Central memory CD8-positive, alpha-beta T cell (primary cell): ENCODE measurements around the gene COL26A1.
"Not testable (repeated sequence)": the region's sequence is repeated elsewhere in the genome, so short reads cannot be mapped to it uniquely, and the experiment has no call there.

Experiments
- ATAC-seq: fragments of 150-1000 bp; cut with Tn5 transposase; replicated peaks from 2 replicates; pipeline ENCODE4 v1.10.0; 2022; ENCODE audit warnings: mild to moderate bottlenecking, moderate FRiP score, moderate number of reproducible peaks; ENCODE audit not compliant: poor library complexity, severe bottlenecking; ENCODE audit errors: extremely low read depth
- DNase-seq, 2 donors: peaks; one replicate each; pipeline ENCODE4 v3.0.0; 2021; ENCODE audit warnings: low spot score in 2 of 2
- H3K27ac Mint-ChIP-seq: one replicate; pipeline ENCODE4 v1.8.0; 2022; ENCODE audit warnings: low read depth, mild to moderate bottlenecking, moderate library complexity, mixed read lengths
- H3K27me3 Mint-ChIP-seq: one replicate; pipeline ENCODE4 v1.8.0; 2022; ENCODE audit warnings: mixed read lengths
- H3K36me3 Mint-ChIP-seq: one replicate; pipeline ENCODE4 v1.8.0; 2022; ENCODE audit warnings: mild to moderate bottlenecking, moderate library complexity, mixed read lengths; ENCODE audit not compliant: insufficient read depth
- H3K4me1 Mint-ChIP-seq: one replicate; pipeline ENCODE4 v1.8.0; 2022; ENCODE audit warnings: mixed read lengths
- H3K4me3 Mint-ChIP-seq: one replicate; pipeline ENCODE4 v1.8.0; 2022; ENCODE audit warnings: mild to moderate bottlenecking, moderate library complexity, mixed read lengths
- H3K9me3 Mint-ChIP-seq: one replicate; pipeline ENCODE4 v1.8.0; 2022; ENCODE audit warnings: mixed read lengths

Gene COL26A1

DNA sequence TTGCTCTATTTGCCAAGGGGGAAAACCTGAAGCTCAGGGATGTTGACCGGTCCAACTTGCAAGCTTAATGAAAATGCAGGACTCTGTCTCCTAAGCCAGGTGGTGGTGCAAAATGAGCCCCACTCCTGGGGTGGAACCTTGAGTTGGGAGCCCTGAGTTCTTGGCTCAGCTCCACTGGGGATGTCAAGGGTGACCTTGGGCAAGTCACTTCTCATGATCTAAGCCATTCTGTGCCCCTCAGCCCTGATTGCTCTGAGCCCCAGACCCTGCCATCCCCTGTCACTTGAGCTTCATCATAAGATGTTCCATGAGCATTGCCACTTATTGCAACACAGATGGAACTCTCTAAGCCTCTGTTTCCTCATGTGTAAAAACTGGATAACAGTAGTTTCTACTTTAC lies 232.6 kb downstream of the COL26A1 start:
- DNase-seq = no peak
- no peaks in the 10 kb centered on the region for H3K4me1 Mint-ChIP-seq
- no peak for ATAC-seq
- H3K9me3 Mint-ChIP-seq = no peaks in the 10 kb centered on the region
- H3K4me3 Mint-ChIP-seq = no peak overlapping the region
- H3K36me3 Mint-ChIP-seq = no peaks in the 10 kb centered on the region
- no peaks in the 10 kb centered on the region for H3K27me3 Mint-ChIP-seq
- H3K27ac Mint-ChIP-seq = no peak overlapping the region

DNA sequence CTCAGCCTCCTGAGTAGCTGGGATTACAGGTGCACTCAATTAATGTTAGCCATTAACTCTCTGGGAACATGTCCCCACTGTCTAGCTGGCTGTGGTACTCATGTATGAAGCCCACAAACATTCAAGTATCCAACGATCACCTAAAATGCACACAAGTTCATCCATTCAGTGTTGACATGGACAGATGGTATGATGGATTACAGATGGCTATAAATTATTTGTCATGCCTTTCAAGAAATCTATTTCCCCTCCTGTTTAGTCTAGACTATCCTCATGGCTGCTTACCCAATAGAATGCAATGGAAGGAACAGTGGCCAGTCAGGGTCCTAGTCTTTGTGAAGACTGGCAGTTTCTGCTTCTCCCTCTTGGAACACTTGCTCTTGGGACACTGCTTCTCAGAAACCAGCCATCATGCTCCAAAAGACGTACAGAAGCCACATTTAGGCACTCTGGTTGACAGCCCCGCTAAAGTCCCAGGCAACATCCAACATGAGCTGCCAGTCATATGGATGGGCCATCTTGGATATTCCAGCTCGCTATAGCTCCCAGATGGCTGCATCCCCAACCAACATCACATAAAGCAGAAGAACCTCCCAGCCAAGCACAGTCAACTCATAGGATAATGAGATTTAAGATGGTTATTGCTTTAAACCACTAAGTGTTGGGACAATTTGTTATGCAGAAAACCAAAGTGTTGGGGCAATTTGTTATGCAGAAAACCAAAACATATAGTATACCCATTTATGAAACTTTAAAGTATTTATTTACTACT lies 233.3 kb downstream of the COL26A1 start:
- no peaks in the 10 kb centered on the region for H3K4me1 Mint-ChIP-seq
- ATAC-seq (no peak), DNase-seq (no peak)
- no peaks in the 10 kb centered on the region for H3K27me3 Mint-ChIP-seq
- no peaks in the 10 kb centered on the region for H3K36me3 Mint-ChIP-seq
- no peak overlapping the region for H3K27ac Mint-ChIP-seq
- no peak overlapping the region for H3K4me3 Mint-ChIP-seq
- no peaks in the 10 kb centered on the region for H3K9me3 Mint-ChIP-seq

DNA sequence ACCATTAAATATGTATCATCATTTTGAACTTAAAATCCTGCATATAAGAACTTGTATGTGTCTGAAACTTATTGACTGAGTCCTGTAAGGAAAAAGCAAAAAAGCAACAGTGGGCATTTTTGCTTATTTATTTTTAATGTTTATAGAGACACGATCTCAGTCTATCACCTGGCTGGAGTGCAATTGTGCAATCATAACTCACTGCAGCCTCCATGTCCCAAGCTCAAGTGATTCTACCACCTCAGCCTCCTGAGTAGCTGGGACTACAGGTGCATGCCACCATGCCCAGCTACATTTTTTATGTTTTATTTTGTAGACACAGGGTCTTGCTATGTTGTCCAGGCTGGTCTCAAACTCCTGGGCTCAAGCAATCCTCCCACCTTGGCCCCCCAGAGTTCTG lies 234.2 kb downstream of the COL26A1 start:
- Mint-ChIP-seq H3K36me3 (no peaks in the 10 kb centered on the region), H3K9me3 (no peaks in the 10 kb centered on the region), H3K27ac (no peak overlapping the region), H3K27me3 (no peaks in the 10 kb centered on the region), H3K4me1 (no peaks in the 10 kb centered on the region), H3K4me3 (no peak overlapping the region)
- ATAC-seq (no peak), DNase-seq (no peak)

DNA sequence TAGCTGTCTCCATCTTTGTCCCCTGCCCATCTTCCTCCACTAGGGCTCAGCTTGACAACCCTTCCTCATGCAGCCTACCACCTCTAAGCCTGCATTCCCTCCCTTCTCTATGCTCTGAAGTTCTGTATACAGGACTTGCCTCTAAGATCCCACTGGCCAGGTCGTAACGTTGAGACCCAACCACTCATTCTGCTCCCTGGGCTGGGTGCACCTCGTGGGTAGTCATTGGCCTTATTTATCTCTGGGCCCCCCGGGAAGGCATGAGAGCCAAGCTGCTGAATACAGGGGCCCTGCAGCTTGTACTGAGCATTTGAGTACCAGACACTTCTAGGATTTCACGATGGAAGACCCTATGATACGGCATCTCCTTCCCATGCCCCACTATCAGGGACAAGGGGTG lies 235.3 kb downstream of the COL26A1 start:
- DNase-seq = no peak
- Mint-ChIP-seq H3K4me1 (no peaks in the 10 kb centered on the region), H3K9me3 (no peaks in the 10 kb centered on the region), H3K27me3 (no peaks in the 10 kb centered on the region), H3K27ac (no peak overlapping the region), H3K36me3 (no peaks in the 10 kb centered on the region), H3K4me3 (no peak overlapping the region)
- ATAC-seq = no peak

DNA sequence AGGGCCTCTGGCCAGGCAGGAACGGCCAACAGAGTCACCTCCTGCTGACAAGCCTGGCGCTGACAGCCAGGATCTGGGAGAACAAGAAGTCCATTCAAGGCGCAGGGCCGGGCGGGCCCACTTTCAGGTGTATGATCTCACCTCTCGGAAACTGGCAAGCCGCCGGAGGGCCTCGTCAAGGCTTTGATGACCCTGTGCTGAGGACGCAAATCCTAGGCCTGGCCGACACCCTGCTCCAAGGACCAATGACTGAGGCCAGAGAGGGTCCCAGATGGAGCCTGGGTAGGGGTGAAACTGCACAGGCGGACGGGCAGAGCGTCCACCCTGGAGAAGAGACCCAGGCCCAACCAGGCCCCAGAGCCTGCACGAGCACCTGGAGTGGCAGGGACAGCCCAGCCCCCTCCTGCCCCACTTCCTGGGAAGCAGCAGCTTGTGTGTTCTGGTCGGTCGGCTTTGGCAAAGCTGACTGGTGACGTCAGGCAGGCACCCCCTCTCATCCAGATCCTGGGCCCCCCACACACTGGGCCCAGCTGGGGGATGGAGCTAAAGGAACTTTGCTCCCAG lies 235.8 kb downstream of the COL26A1 start:
- Mint-ChIP-seq H3K27ac (no peak overlapping the region), H3K36me3 (no peaks in the 10 kb centered on the region), H3K9me3 (no peaks in the 10 kb centered on the region), H3K27me3 (no peaks in the 10 kb centered on the region), H3K4me1 (no peaks in the 10 kb centered on the region), H3K4me3 (no peak overlapping the region)
- no peak for DNase-seq
- no peak for ATAC-seq

DNA sequence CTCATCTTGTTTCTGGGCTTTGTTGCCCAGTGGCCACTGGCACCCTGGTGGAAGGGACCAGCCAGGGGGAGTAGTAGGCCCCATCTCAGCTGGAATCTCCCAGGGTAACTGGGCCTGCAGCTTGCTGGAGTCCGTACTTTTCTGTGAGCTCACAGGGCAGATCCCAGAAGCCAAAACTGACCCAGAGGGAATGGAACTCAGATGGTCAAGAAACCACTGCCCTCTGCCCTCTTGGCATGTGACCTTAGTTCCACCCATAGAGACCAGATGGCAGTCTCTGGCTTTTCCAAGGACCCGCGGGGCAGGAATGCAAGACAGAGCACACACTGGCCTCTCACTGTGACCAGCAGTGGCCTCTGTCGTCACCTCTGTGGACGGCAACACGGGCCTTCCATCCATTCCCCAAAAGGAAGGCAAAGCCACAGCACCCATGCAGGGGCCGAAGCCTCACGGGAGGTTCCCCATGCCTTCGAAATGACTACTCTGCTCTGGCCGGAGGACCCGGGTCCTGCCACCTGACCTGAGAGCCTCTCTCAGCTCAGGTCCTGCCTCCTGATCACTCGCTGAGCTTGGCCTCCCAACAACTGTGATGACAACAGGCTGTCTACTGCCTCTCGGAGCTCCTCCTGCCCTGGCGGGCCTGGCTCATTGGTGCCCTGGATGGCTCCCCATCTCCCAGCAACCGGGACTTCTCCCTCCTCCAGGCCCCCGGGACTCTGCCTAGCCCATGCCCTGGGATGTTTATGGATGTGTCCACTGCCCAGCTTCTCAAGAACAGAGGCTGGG lies 236.5 kb downstream of the COL26A1 start:
- DNase-seq (no peak), ATAC-seq (no peak)
- no peaks in the 10 kb centered on the region for H3K4me1 Mint-ChIP-seq

DNA sequence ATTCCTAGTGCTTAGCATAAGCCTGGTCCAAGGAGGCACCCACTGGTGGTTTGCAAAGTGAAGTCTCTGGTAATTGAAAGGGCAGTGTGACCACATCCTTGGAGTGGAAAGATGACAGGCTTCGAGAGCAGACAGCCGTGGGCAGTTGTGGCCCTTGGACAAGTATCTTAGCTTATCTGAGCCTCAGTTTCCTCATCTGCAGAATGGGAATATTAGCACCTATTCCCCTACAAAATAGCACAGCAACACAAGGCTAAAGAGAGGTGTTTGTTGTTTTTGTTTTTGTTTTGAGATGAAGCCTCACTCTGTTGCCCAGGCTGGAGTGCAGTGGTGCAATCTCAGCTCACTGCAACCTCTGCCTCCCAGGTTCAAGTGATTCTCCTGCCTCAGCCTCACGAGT lies 237.1 kb downstream of the COL26A1 start:
- no peaks in the 10 kb centered on the region for H3K27me3 Mint-ChIP-seq
- no peak overlapping the region for H3K4me3 Mint-ChIP-seq
- H3K9me3 Mint-ChIP-seq = no peaks in the 10 kb centered on the region
- DNase-seq = no peak
- H3K36me3 Mint-ChIP-seq = no peaks in the 10 kb centered on the region
- no peak for ATAC-seq
- no peaks in the 10 kb centered on the region for H3K4me1 Mint-ChIP-seq
- no peak overlapping the region for H3K27ac Mint-ChIP-seq

More for the DNA sequence above, 236.5 kb downstream of the COL26A1 start:
- H3K4me3 Mint-ChIP-seq = no peak overlapping the region
- H3K36me3 Mint-ChIP-seq = no peaks in the 10 kb centered on the region
- no peak overlapping the region for H3K27ac Mint-ChIP-seq
- no peaks in the 10 kb centered on the region for H3K27me3 Mint-ChIP-seq
- no peaks in the 10 kb centered on the region for H3K9me3 Mint-ChIP-seq

DNA sequence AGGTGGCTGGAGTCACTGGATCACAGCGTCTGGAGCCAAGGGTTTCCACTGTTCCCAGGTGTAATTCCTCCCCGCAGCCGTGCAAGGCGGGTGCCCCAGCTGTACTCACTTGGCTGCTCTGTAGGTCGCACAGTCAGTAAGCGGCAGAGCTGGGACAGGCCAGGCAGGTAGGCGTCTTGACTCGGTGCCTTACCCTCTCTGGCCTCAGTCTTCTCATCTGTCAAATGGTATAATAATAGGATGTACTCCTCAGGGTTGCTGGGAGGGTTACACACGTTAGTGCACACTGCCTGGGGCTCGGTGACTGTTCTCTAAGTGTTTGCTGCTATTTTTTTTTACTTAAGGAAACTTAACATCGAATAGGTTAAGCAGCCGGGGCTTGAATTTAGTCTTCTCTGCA lies 239.4 kb downstream of the COL26A1 start:
- Mint-ChIP-seq H3K36me3 (peaks cover 2% of the 10 kb centered on the region), H3K4me1 (no peaks in the 10 kb centered on the region), H3K4me3 (no peak overlapping the region), H3K27ac (no peak overlapping the region), H3K9me3 (no peaks in the 10 kb centered on the region), H3K27me3 (no peaks in the 10 kb centered on the region)
- no peak for DNase-seq
- ATAC-seq = no peak

DNA sequence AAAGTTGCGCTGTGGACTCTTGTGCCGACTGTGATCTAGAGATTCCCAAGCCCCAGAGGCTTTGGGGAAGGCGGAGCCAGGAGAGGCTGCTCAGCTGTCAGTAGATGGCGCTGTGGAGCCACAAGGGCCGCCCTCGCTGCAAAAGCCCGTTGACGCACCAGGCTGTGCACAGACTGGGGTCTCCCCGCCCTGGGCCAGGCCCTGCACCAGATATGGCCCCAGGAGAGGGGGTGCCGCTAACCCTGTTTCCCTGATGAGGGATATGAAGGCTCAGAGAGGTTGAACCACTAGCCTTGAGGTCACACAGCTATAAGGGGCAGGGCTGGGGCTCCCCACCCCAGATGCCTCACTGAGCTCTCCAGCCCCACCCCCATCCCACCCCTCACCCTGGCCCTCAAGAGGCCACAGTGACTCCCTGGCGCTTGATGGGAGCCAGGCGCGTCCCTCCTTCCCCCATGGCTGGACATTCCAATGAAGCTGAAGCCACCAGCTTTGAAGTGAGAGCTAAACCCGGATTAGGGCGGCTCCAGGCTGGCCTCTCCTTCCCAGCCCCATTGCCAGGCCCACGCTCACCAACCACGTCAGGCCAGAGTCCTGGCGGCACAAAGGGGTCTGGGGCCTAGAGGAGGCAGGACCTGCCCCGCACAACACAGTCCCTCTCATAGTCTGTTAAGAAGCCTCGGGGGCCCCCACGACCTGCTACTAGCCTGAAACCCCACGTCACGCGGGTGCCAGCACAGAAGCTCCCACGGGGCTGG lies 240.0 kb downstream of the COL26A1 start:
- Mint-ChIP-seq H3K36me3 (peaks cover 2% of the 10 kb centered on the region), H3K27ac (no peak overlapping the region), H3K27me3 (no peaks in the 10 kb centered on the region), H3K9me3 (no peaks in the 10 kb centered on the region), H3K4me3 (no peak overlapping the region), H3K4me1 (no peaks in the 10 kb centered on the region)
- DNase-seq (peak; percentile 42 to 55), ATAC-seq (peak; percentile 56)

DNA sequence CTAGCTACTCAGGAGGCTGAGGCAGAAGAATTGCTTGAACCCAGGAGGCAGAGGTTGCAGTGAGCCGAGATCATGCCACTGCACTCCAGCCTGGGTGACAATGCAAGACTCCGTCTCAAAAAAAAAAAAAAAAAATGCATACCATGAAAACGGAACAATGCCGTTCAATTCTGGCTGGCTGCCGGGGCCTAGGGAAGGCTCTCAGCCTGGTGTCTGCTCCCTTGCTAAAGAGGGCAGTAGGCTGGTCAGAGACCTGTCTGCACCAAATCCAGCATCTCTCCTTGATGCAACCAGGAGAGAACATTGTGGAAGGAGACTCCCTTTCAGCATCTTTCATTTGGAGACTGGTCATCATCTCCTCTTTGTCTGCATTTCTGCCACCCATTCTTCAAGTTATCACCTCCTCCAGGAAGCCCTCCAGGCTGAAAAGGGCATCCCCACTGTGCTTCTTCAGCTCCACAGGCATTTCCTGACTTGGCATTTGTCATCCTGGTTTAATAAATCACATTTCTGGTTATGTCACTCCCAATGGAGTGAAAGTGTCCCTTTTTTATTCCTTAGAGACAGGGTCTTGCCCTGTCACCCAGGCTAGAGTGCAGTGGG lies 241.8 kb downstream of the COL26A1 start:
- H3K9me3 Mint-ChIP-seq = no peaks in the 10 kb centered on the region
- DNase-seq (no peak), ATAC-seq (no peak)
- no peak overlapping the region for H3K4me3 Mint-ChIP-seq
- H3K4me1 Mint-ChIP-seq = no peaks in the 10 kb centered on the region
- H3K27me3 Mint-ChIP-seq = no peaks in the 10 kb centered on the region
- H3K27ac Mint-ChIP-seq = no peak overlapping the region
- H3K36me3 Mint-ChIP-seq = peaks cover 2% of the 10 kb centered on the region

DNA sequence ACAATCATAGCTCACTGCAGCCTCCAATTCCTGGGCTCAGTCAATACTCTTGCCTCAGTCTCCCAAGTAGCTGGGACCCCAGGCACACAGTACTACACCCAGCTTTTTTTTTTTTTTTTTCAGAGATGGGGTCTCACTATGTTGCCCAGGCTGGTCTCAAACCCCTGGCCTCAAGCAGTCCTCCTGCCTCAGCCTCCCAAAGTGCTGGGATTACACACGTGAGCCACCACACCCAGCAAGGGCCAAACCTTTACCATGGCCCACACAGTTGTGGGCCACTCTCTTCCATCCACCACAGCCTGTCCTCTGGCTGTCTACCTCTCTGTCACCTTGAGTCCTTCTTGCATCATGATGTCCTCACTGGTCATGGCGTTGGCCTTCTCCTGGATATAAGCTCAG lies 242.3 kb downstream of the COL26A1 start:
- H3K9me3 Mint-ChIP-seq, H3K27ac Mint-ChIP-seq, H3K4me3 Mint-ChIP-seq, H3K27me3 Mint-ChIP-seq, ATAC-seq, H3K4me1 Mint-ChIP-seq, H3K36me3 Mint-ChIP-seq, DNase-seq: not testable (repeated sequence)
